Trophoblast cell (in vitro differentiated cells and primary cell): ENCODE results near the gene THOP1.

Experiments used
- DNase-seq, 2 donors: peaks; one replicate each; pipeline ENCODE4 v3.0.0-alpha.2; 2016
- H2AFZ ChIP-seq: 2 replicates; pipeline ENCODE4 v1.6.1; 2013; ENCODE audit warnings: low read length, moderate library complexity, mild to moderate bottlenecking; ENCODE audit not compliant: insufficient read depth, poor library complexity
- H2AK5ac ChIP-seq: 2 replicates; pipeline ENCODE4 v1.6.1; 2013; ENCODE audit warnings: mild to moderate bottlenecking, low read length
- H2BK120ac ChIP-seq: 2 replicates; pipeline ENCODE4 v1.6.1; 2013; ENCODE audit warnings: low read length, mild to moderate bottlenecking, moderate library complexity; ENCODE audit not compliant: insufficient read depth, poor library complexity
- H2BK12ac ChIP-seq: 2 replicates; pipeline ENCODE4 v1.6.1; 2013; ENCODE audit warnings: mild to moderate bottlenecking, low read length, moderate library complexity
- H2BK5ac ChIP-seq: 2 replicates; pipeline ENCODE4 v1.6.1; 2013; ENCODE audit warnings: low read length, low read depth, moderate library complexity, mild to moderate bottlenecking; ENCODE audit not compliant: poor library complexity
- H3K14ac ChIP-seq: 2 replicates; pipeline ENCODE4 v1.6.1; 2013; ENCODE audit warnings: mild to moderate bottlenecking, low read length
- H3K18ac ChIP-seq: 2 replicates; pipeline ENCODE4 v1.6.1; 2013; ENCODE audit warnings: mild to moderate bottlenecking, low read length
- H3K23ac ChIP-seq: 2 replicates; pipeline ENCODE4 v1.6.1; 2013; ENCODE audit warnings: low read length
- H3K27ac ChIP-seq: 2 replicates; pipeline ENCODE4 v1.5.1; 2013; ENCODE audit warnings: low read depth, mild to moderate bottlenecking, inconsistent platforms, low read length, moderate library complexity
- H3K27me3 ChIP-seq: 2 replicates; pipeline ENCODE4 v1.6.1; 2013; ENCODE audit warnings: inconsistent platforms, mild to moderate bottlenecking, low read length, moderate library complexity; ENCODE audit not compliant: insufficient read depth
- H3K36me3 ChIP-seq, 2 experiments: 1 replicate in 1 of 2; 2 replicates in 1 of 2; pipeline ENCODE4 v1.6.1; 2013; ENCODE audit warnings: low read length in 2 of 2, mild to moderate bottlenecking in 2 of 2, moderate library complexity in 1 of 2; ENCODE audit not compliant: insufficient read depth in 2 of 2, control insufficient read depth in 1 of 2
- H3K4ac ChIP-seq: 2 replicates; pipeline ENCODE4 v1.6.1; 2013; ENCODE audit warnings: low read depth, mild to moderate bottlenecking, low read length, moderate library complexity
- H3K4me1 ChIP-seq, 2 experiments: 1 replicate in 1 of 2; 2 replicates in 1 of 2; pipeline ENCODE4 v1.6.1; 2013; ENCODE audit warnings: low read length in 2 of 2, mild to moderate bottlenecking in 2 of 2, moderate library complexity in 1 of 2; ENCODE audit not compliant: insufficient read depth in 2 of 2, control insufficient read depth in 1 of 2
- H3K4me2 ChIP-seq: 2 replicates; pipeline ENCODE4 v1.6.1; 2013; ENCODE audit warnings: inconsistent platforms, mild to moderate bottlenecking, low read length, moderate library complexity
- H3K4me3 ChIP-seq: 2 replicates; pipeline ENCODE4 v1.5.1; 2013; ENCODE audit warnings: mild to moderate bottlenecking, low read depth, low read length, inconsistent platforms
- H3K79me1 ChIP-seq: one replicate; pipeline ENCODE4 v1.6.1; 2013; ENCODE audit warnings: low read length
- H3K79me2 ChIP-seq: 2 replicates; pipeline ENCODE4 v1.6.1; 2013; ENCODE audit warnings: low read length, mild to moderate bottlenecking; ENCODE audit not compliant: control insufficient read depth, insufficient read depth, poor library complexity
- H3K9ac ChIP-seq: 2 replicates; pipeline ENCODE4 v1.6.1; 2013; ENCODE audit warnings: mild to moderate bottlenecking, low read length
- H3K9me3 ChIP-seq: 2 replicates; pipeline ENCODE4 v1.6.1; 2013; ENCODE audit warnings: low read depth, mild to moderate bottlenecking, control low read depth, inconsistent platforms, low read length; ENCODE audit not compliant: insufficient read depth
- H4K12ac ChIP-seq: 2 replicates; pipeline ENCODE4 v1.6.1; 2013; ENCODE audit warnings: low read depth, mild to moderate bottlenecking, low read length, moderate library complexity
- H4K8ac ChIP-seq: 2 replicates; pipeline ENCODE4 v1.6.1; 2013; ENCODE audit warnings: low read depth, mild to moderate bottlenecking, low read length, moderate library complexity
- H4K91ac ChIP-seq: one replicate; pipeline ENCODE4 v1.6.1; 2013; ENCODE audit warnings: low read depth, mild to moderate bottlenecking, low read length, moderate library complexity
- WGBS: extraction: QIAGEN DNeasy Blood & Tissue Kit; methylation state at CpG from one replicate; pipeline ENCODE4 v1.1.7; 2013; ENCODE audit warnings: missing lambda C conversion rate; ENCODE audit not compliant: insufficient read length, insufficient coverage; ENCODE audit errors: extremely low coverage; 5-methylcytosine and 5-hydroxymethylcytosine counted together

THOP1 gene

DNA sequence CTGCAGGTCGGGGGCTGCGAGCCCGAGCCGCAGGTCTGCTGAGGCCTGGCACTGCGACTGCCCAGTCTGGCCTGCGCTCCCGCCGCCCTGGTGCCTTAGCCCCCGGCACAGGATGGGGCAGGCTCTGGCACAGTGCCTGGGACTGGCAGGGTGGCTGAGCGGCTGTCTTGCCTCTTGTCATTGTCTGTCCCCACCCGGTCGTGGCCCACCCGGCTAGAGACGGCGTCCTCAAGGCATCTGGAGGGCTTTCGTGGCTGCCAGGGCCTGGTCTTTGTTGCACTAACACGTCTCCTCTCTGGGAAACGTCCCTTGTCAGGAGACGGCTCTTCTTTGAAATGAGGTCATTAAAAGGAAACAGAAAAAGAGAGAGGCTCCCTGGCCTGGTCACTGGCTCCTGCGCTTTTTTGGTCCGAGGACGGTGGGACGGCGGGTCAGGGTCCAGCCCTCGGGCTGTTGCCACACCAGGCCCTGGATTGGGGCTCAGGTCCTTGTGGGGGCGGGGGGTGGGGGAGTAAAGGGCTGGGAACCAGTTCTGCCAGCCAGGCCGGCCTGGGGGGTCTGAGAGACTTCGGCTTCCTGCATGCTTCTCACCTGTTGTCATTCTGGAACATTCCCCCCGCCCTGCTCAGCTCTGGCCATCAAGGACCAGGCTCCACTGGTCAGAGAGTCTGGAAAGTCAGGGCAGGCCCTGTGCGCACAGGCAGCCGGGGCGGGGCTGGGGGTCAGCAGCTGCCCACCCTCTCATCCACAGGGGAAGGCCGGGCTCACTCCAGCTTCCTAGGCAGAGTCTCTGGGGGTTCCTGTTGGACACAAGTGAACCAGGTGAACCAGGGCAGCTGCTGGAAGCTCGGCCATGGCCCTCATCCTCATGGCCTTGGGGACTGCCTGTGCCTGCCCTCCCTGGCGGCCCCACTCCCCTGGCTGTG, 28.2 kb downstream of the THOP1 start:
- peak overlapping the region; percentile 99 for H2AK5ac ChIP-seq
- no peak overlapping the region for H3K4me3 ChIP-seq
- peaks cover 29 to 33% of the 10 kb centered on the region in 2 experiments for H3K4me1 ChIP-seq
- H3K27me3 ChIP-seq = no peaks in the 10 kb centered on the region
- DNase-seq = peak; percentile 30 to 31
- H4K8ac ChIP-seq = peak overlapping the region; percentile 95
- H2AFZ ChIP-seq = peak overlapping the region; percentile 67
- peak overlapping the region; percentile 100 for H3K27ac ChIP-seq
- H3K79me1 ChIP-seq = peaks cover 37% of the 10 kb centered on the region
- H4K91ac ChIP-seq = peak overlapping the region; percentile 100
- H3K18ac ChIP-seq = peak overlapping the region; percentile 97
- H3K4ac ChIP-seq = peak overlapping the region; percentile 83
- H2BK12ac ChIP-seq = peak overlapping the region; percentile 99
- peak overlapping the region; percentile 97 for H2BK5ac ChIP-seq
- H4K12ac ChIP-seq = peak overlapping the region; percentile 87
- peak overlapping the region; percentile 3 for H3K4me2 ChIP-seq
- H3K9me3 ChIP-seq = peaks cover 4% of the 10 kb centered on the region
- H3K9ac ChIP-seq = no peak overlapping the region
- WGBS = no CpG with 5 or more reads among the region's 35 CpGs
- H3K79me2 ChIP-seq = peaks cover 11% of the 10 kb centered on the region
- H3K36me3 ChIP-seq = peaks cover 56 to 57% of the 10 kb centered on the region in 2 experiments
- peak overlapping the region; percentile 99 for H2BK120ac ChIP-seq
- peak overlapping the region; percentile 97 for H3K14ac ChIP-seq
- H3K23ac ChIP-seq = no peak overlapping the region

- no CpG with 5 or more reads among the region's 11 CpGs for WGBS
Measured at GRCh38 chr19:2814426-2814825, 29.1 kb downstream of the THOP1 start.

DNA sequence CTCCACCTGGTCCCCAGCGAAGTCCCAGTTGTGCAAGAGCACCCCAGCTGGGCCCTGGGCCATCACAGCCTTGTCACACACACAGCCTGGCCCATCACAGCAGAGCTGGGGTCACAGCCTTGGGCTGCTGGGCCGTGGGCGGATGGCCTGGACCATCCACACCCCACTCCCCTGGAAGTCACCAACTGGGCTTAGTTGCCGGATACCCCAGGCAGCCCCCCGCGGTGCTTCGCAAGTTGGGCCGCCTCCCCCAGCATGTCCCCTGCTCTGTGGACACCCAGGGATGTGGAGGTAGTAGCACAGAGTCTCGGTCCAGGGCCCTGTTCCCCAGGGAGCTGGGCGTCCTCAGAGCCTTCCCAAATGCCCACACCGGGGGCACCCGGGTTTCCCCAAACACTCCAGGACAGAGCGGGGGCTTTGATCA, 29.9 kb downstream of the THOP1 start:
- Histone ChIP-seq H4K8ac (peak overlapping the region; percentile 25), H2BK5ac (peak overlapping the region; percentile 33), H2AK5ac (peak overlapping the region; percentile 86), H3K27me3 (no peaks in the 10 kb centered on the region), H3K27ac (no peak overlapping the region), H3K23ac (no peak overlapping the region), H4K91ac (peak overlapping the region; percentile 49), H4K12ac (no peak overlapping the region), H2BK120ac (peak overlapping the region; percentile 57), H3K18ac (peak overlapping the region; percentile 43), H3K79me2 (peaks cover 15% of the 10 kb centered on the region), H2AFZ (no peak overlapping the region), H3K4ac (peak overlapping the region; percentile 31), H3K9me3 (no peaks in the 10 kb centered on the region), H3K4me3 (no peak overlapping the region), H3K9ac (peak overlapping the region; percentile 30), H3K79me1 (peaks cover 42% of the 10 kb centered on the region), H3K4me1 (peaks cover 29 to 33% of the 10 kb centered on the region in 2 experiments), H3K4me2 (no peak overlapping the region), H2BK12ac (peak overlapping the region; percentile 92), H3K36me3 (peaks cover 39 to 40% of the 10 kb centered on the region in 2 experiments), H3K14ac (peak overlapping the region; percentile 69)
- no peak for DNase-seq
- no CpG with 5 or more reads among the region's 13 CpGs for WGBS

More at GRCh38 chr19:2814426-2814825, 29.1 kb downstream of the THOP1 start:
- Histone ChIP-seq H2BK12ac (peak overlapping the region; percentile 99), H3K4ac (peak overlapping the region; percentile 80), H3K79me1 (peaks cover 37% of the 10 kb centered on the region), H3K18ac (peak overlapping the region; percentile 97), H3K9me3 (peaks cover 4% of the 10 kb centered on the region), H4K12ac (peak overlapping the region; percentile 87), H3K4me1 (peaks cover 29 to 33% of the 10 kb centered on the region in 2 experiments), H2BK120ac (peak overlapping the region; percentile 99), H3K4me3 (peak overlapping the region; percentile 16), H2AFZ (no peak overlapping the region), H3K9ac (no peak overlapping the region), H3K14ac (peak overlapping the region; percentile 96), H3K79me2 (peaks cover 11% of the 10 kb centered on the region), H3K23ac (no peak overlapping the region), H2BK5ac (peak overlapping the region; percentile 94), H3K27ac (peak overlapping the region; percentile 96), H4K91ac (peak overlapping the region; percentile 100), H4K8ac (peak overlapping the region; percentile 95), H3K27me3 (no peaks in the 10 kb centered on the region), H2AK5ac (peak overlapping the region; percentile 99), H3K36me3 (peaks cover 47 to 48% of the 10 kb centered on the region in 2 experiments), H3K4me2 (no peak overlapping the region)
- DNase-seq = no peak

DNA sequence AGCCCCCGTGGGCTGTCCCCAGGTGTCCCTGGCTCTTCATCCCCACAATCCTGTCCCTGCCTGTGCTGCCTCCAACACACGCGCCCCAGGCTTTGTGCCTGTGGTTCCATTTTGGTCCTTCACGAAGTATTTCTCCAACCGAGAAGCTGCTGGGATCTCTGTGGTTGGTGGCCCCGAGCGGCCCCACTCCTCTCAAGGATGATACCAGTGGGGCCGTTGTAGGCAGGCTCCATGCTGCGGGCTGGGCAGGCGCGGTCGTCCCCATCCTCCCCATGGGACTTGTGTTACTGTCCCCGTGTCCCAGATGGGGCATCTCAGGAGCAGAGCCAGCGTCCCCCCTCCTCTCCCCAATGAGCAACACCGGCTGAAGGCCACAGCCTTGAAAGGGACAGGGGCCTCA, 30.6 kb downstream of the THOP1 start:
- Histone ChIP-seq H3K79me1 (peaks cover 44% of the 10 kb centered on the region), H4K91ac (peak overlapping the region; percentile 56), H3K9ac (no peak overlapping the region), H3K23ac (no peak overlapping the region), H3K36me3 (peaks cover 32 to 33% of the 10 kb centered on the region in 2 experiments), H3K4me3 (no peak overlapping the region), H3K79me2 (peaks cover 18% of the 10 kb centered on the region), H3K27ac (no peak overlapping the region), H2BK5ac (no peak overlapping the region), H3K18ac (no peak overlapping the region), H2BK12ac (peak overlapping the region; percentile 61), H2BK120ac (peak overlapping the region; percentile 69), H3K4me2 (no peak overlapping the region), H2AFZ (no peak overlapping the region), H2AK5ac (peak overlapping the region; percentile 52), H3K4ac (no peak overlapping the region), H3K4me1 (peaks cover 29 to 36% of the 10 kb centered on the region in 2 experiments), H3K9me3 (no peaks in the 10 kb centered on the region), H3K14ac (no peak overlapping the region), H3K27me3 (no peaks in the 10 kb centered on the region), H4K8ac (no peak overlapping the region), H4K12ac (no peak overlapping the region)
- DNase-seq = no peak
- WGBS = no CpG with 5 or more reads among the region's 15 CpGs
